Measurements from ENCODE around the gene ADCY10. TPM values are rescaled to one million over a fixed set of nuclear protein-coding genes. Genes with fewer than 3 reads are reported as not detected.
"Not testable (repeated sequence)": the region's sequence is repeated elsewhere in the genome, so short reads cannot be mapped to it uniquely, and the experiment has no call there.

ADCY10 gene
- total RNA-seq, 1 donor from 2014 or later = not detected

GRCh38 chr1:167879508-167879907 is 34.4 kb downstream of the ADCY10 start:
- TF ChIP-seq CTCF (IDR thresholded peaks at IDR 0.05) (no peak), POLR2AphosphoS5 (IDR thresholded peaks at IDR 0.05; ENCODE audit: insufficient read depth in 1 of 2, low read depth in 1 of 2) (no peak), POLR2A (IDR thresholded peaks at IDR 0.05) (no peak)
- H3K9me3 ChIP-seq = no peaks in the 10 kb centered on the region
- H3K4me1 ChIP-seq = no peaks in the 10 kb centered on the region
- no peaks in the 10 kb centered on the region for H3K27me3 ChIP-seq
- no peaks in the 10 kb centered on the region for H3K36me3 ChIP-seq
- no peak overlapping the region for H3K27ac ChIP-seq
- no peak for DNase-seq (ENCODE audit: extremely low spot score in 2 of 2)
- no peak overlapping the region for H3K4me3 ChIP-seq
- intact Hi-C loops (cut with DNase I) = no loop called here

DNA sequence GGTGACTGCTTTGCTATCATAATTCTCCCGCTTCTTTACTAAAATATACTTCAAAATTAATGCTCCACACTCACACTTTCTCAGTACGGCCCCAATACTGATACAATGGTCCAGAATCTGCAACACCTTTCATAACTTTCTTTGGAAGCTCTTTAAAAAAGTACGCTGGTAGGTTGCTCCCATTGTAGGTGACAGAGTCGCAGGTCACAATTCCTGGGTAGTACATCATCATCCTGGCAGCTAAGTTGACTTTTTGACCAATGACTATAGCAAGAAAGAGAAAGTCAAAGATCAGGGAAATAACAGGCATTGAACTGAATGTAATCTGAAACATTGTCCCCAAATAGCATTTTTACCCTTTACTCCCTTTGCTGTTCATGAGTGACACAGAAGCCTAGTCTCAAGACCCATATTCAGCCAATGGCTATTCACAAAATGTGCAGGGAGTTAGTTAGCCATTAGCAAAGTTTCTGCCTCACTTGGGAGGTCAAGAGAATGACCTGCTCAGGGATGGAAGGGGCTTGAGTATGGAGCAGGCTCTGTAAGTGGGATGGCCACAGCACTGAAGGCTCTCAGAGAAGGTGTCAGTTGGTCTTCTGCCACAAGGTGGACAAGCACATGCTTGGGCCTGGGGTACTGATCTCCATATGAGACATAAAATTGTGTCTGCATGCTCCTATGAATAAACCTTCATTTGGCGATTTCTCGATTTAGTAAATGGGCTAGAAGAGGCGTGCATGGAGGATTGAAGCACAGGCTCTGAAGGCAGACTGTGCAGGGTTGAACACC is 35.4 kb downstream of the ADCY10 start:
- no peaks in the 10 kb centered on the region for H3K4me1 ChIP-seq
- TF ChIP-seq POLR2AphosphoS5 (IDR thresholded peaks at IDR 0.05; ENCODE audit: insufficient read depth in 1 of 2, low read depth in 1 of 2) (no peak), CTCF (IDR thresholded peaks at IDR 0.05) (no peak)
- intact Hi-C loops (cut with DNase I) = no loop called here
- H3K27ac ChIP-seq = no peak overlapping the region
- no peak for DNase-seq (ENCODE audit: extremely low spot score in 2 of 2)
- H3K4me3 ChIP-seq = no peak overlapping the region
- no peaks in the 10 kb centered on the region for H3K36me3 ChIP-seq
- no peaks in the 10 kb centered on the region for H3K27me3 ChIP-seq
- no peaks in the 10 kb centered on the region for H3K9me3 ChIP-seq

GRCh38 chr1:167876597-167877175 is 37.2 kb downstream of the ADCY10 start:
- Histone ChIP-seq H3K4me1 (no peaks in the 10 kb centered on the region), H3K27me3 (no peaks in the 10 kb centered on the region), H3K36me3 (no peaks in the 10 kb centered on the region), H3K27ac (no peak overlapping the region), H3K4me3 (no peak overlapping the region), H3K9me3 (no peaks in the 10 kb centered on the region)
- intact Hi-C loops (cut with DNase I) = no loop called here
- TF ChIP-seq CTCF (IDR thresholded peaks at IDR 0.05) (no peak), POLR2AphosphoS5 (IDR thresholded peaks at IDR 0.05; ENCODE audit: insufficient read depth in 1 of 2, low read depth in 1 of 2) (no peak)
- no peak for DNase-seq (ENCODE audit: extremely low spot score in 2 of 2)

- Histone ChIP-seq H3K4me1 (no peaks in the 10 kb centered on the region), H3K36me3 (no peaks in the 10 kb centered on the region), H3K27ac (no peak overlapping the region), H3K27me3 (no peaks in the 10 kb centered on the region), H3K4me3 (no peak overlapping the region), H3K9me3 (no peaks in the 10 kb centered on the region)
- no peak for TF ChIP-seq POLR2A (IDR thresholded peaks at IDR 0.05)
- no peak for TF ChIP-seq CTCF (IDR thresholded peaks at IDR 0.05)
- TF ChIP-seq POLR2AphosphoS5 (IDR thresholded peaks at IDR 0.05; ENCODE audit: insufficient read depth in 1 of 2, low read depth in 1 of 2) = no peak
- intact Hi-C loops (cut with DNase I) = no loop called here
- DNase-seq (ENCODE audit: extremely low spot score in 2 of 2) = no peak
These were observed 42.6 kb downstream of the ADCY10 start for GRCh38 chr1:167871331-167871730.

DNA sequence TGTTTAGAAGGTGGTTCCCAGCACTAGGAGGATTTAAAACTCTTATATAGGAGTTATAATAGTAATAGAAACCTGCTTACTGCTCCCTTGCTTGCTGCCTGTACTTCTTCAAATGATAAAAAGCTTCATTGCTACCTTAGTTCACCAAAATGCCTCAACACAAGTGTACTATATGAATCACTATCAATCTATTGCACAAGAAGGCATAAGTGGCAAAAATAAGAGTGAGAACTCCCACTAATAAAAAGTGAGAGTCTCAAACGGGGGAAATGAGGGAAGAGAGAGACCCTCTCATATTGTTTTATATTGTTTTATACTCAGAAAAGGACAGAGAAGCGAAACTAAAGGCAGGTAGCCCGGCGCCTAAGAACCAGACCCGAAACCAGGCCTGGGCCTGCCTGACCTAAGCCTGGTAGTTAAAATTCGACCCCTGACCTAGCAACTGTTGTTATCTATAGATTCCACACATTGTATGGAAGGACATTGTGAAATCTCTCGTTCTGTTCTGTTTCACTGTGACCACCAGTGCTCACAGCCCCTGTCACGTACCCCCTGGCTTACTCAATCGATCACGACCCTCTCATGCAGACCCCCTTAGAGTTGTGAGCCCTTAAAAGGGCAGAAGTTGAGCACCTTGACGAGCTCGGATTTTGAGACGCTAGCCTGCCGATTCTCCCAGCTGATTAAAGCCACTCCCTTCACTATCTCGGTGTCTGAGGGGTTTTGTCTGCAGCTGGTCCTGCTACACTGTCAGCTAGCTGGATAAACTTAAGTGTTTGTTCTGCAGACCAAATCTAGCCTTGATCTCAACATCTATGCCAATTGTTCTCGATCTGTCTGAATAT is 44.6 kb downstream of the ADCY10 start:
- intact Hi-C loops (cut with DNase I); H3K27ac ChIP-seq; H3K27me3 ChIP-seq; DNase-seq (ENCODE audit: extremely low spot score in 2 of 2); H3K9me3 ChIP-seq; H3K36me3 ChIP-seq; H3K4me1 ChIP-seq; H3K4me3 ChIP-seq: not testable (repeated sequence)

DNA sequence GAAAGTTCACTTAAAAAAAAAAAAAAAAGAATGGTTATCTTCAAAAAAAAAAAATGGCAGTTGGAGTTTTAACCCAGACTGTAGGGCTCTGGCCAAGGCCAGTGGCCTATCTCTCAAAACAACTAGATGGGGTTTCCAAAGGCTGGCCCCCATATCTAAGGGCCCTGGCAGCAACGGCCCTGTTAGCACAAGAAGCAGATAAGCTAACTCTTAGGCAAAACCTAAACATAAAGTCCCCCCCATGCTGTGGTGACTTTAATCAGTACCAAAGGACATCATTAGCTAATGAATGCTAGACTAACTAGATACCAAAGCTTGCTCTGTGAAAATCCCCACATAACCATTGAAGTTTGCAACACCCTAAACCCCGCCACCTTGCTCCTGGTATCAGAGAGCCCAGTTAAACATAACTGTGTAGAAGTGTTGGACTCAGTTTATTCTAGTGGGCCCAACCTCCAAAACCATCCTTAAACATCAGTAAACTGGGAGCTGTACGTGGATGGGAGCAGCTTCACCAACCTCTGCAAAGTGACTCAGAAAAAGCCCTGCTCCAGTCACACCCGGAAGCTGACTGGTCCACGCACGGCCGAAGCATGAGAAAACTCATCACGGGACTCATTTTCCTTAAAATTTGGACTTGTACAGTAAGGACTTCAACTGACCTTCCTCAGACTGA is 47.1 kb downstream of the ADCY10 start:
- H3K36me3 ChIP-seq; H3K27me3 ChIP-seq; H3K4me1 ChIP-seq; H3K27ac ChIP-seq; DNase-seq (ENCODE audit: extremely low spot score in 2 of 2); H3K9me3 ChIP-seq; intact Hi-C loops (cut with DNase I); H3K4me3 ChIP-seq: not testable (repeated sequence)

DNA sequence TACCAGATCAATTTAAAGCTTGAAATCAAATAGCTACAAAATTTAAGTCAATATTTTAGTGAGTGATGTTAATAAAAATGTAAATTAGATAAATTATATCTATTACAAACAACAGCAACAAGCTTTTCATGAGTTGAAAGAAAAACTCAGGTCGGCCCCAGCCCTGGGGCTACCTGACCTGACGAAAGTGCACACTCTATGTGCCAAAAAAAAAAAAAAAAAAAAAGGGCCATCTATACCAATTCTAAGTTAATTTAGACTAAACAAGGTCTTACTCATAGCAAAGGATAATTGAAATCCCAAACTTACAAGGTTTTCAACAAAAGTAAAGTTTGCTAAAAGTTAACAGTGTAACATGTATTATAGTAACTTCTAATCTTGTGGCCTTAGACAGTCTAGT is 47.6 kb downstream of the ADCY10 start:
- H3K9me3 ChIP-seq; DNase-seq (ENCODE audit: extremely low spot score in 2 of 2); intact Hi-C loops (cut with DNase I): not testable (repeated sequence)

GRCh38 chr1:167865804-167866308 is 48.1 kb downstream of the ADCY10 start:
- intact Hi-C loops (cut with DNase I) = not testable (repeated sequence)

More for the DNA sequence above, 47.6 kb downstream of the ADCY10 start:
- not testable (repeated sequence) for H3K4me1 ChIP-seq, H3K27me3 ChIP-seq, H3K4me3 ChIP-seq, H3K27ac ChIP-seq, H3K36me3 ChIP-seq

More at GRCh38 chr1:167865804-167866308, 48.1 kb downstream of the ADCY10 start:
- not testable (repeated sequence) for H3K4me1 ChIP-seq; H3K27ac ChIP-seq; H3K36me3 ChIP-seq; H3K27me3 ChIP-seq; H3K4me3 ChIP-seq; H3K9me3 ChIP-seq; DNase-seq (ENCODE audit: extremely low spot score in 2 of 2)

Data from vagina (tissue), 2 donors.